ENCODE results near the gene MYH10. TPM values are rescaled to one million over a fixed set of nuclear protein-coding genes. Genes with fewer than 3 reads are reported as not detected.

The MYH10 gene
- total RNA-seq, 1 experiment from 2014 or later = 251 TPM

DNA sequence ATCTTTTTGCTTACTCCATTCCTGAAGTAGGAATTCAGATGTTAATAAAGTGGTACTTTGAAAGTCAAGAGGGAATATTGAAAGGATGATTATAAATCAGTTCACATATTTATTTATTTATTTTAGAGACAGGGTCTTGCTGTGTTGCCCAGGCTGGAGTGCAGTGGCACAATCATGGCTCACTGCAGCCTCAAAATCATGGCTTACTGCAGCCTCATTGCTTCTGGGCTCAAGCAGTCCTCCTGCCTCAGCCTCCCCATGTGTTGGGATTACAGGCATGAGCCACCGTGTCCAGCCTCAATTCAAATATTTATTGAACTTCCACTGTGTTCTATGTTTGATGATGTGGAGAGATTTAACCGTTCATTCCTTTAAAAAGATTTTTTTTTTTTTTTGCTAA is 188.2 kb downstream of the MYH10 start:
- H2AFZ ChIP-seq (ENCODE audit: low read length) = no peak overlapping the region
- no peak overlapping the region for H3K23ac ChIP-seq (ENCODE audit: insufficient read length, low read depth, low read length)
- H3K27me3 ChIP-seq (ENCODE audit: insufficient read depth, low read length) = no peaks in the 10 kb centered on the region
- no peak overlapping the region for H2BK120ac ChIP-seq (ENCODE audit: low read depth, low read length, poor library complexity, severe bottlenecking)
- H3K79me1 ChIP-seq (ENCODE audit: insufficient read depth, low read depth, low read length, poor library complexity, severe bottlenecking) = peaks cover 2% of the 10 kb centered on the region
- H2BK15ac ChIP-seq (ENCODE audit: low read depth, low read length) = no peak overlapping the region
- no peak overlapping the region for H4K8ac ChIP-seq (replicated peaks; ENCODE audit: insufficient read length, low read depth, low read length)
- H3K9ac ChIP-seq (ENCODE audit: extremely low read depth, insufficient read length, low read length) = no peak overlapping the region
- no peak overlapping the region for H3K56ac ChIP-seq (ENCODE audit: insufficient read length, low read depth, low read length)
- no peak overlapping the region for H3K18ac ChIP-seq (ENCODE audit: insufficient read length, low read depth, low read length)
- TF ChIP-seq, protein P1, sequence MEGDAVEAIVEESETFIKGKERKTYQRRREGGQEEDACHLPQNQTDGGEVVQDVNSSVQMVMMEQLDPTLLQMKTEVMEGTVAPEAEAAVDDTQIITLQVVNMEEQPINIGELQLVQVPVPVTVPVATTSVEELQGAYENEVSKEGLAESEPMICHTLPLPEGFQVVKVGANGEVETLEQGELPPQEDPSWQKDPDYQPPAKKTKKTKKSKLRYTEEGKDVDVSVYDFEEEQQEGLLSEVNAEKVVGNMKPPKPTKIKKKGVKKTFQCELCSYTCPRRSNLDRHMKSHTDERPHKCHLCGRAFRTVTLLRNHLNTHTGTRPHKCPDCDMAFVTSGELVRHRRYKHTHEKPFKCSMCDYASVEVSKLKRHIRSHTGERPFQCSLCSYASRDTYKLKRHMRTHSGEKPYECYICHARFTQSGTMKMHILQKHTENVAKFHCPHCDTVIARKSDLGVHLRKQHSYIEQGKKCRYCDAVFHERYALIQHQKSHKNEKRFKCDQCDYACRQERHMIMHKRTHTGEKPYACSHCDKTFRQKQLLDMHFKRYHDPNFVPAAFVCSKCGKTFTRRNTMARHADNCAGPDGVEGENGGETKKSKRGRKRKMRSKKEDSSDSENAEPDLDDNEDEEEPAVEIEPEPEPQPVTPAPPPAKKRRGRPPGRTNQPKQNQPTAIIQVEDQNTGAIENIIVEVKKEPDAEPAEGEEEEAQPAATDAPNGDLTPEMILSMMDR (conservative IDR thresholded peaks at IDR 0.05) = no peak
- no peaks in the 10 kb centered on the region for H3K4me1 ChIP-seq (ENCODE audit: insufficient read depth, low read length)
- no peak overlapping the region for H3K4me2 ChIP-seq (ENCODE audit: insufficient read depth, insufficient read length, low read length)
- H3K36me3 Mint-ChIP-seq (ENCODE audit: insufficient read depth in 1 of 3, low read depth in 3 of 3) = peaks cover 5 to 22% (median 14%) of the 10 kb centered on the region in 3 experiments; a peak in 5 of 7 replicates
- H2AK5ac ChIP-seq (ENCODE audit: insufficient read length, low read length) = no peak overlapping the region
- no peaks in the 10 kb centered on the region for H4K20me1 ChIP-seq (ENCODE audit: control insufficient read depth, insufficient read depth, insufficient read length)
- H2BK20ac ChIP-seq (ENCODE audit: low read depth, low read length, poor library complexity, severe bottlenecking) = no peak overlapping the region
- H3T11ph ChIP-seq (ENCODE audit: low read length) = no peak overlapping the region
- peaks cover 11% of the 10 kb centered on the region; the same call in 1 of the 2 replicates for H3K79me2 ChIP-seq (ENCODE audit: insufficient read depth, low read length)
- no peak overlapping the region for H3K4me3 Mint-ChIP-seq
- no peak overlapping the region for H3K14ac ChIP-seq (ENCODE audit: insufficient read depth, low read length)
- H3K9me3 Mint-ChIP-seq = no peaks in the 10 kb centered on the region
- WGBS (ENCODE audit: extremely low coverage, insufficient read length, low lambda C conversion rate) = no CpG with 5 or more reads among the region's 2 CpGs
- no peaks in the 10 kb centered on the region for H3K9me3 ChIP-seq (ENCODE audit: control insufficient read depth, low read depth, low read length)
- no peak overlapping the region for H2BK12ac ChIP-seq (ENCODE audit: insufficient read length, low read depth, low read length)
- no peak overlapping the region for H3K4ac ChIP-seq (ENCODE audit: low read depth, low read length)
- no peak overlapping the region for H2BK5ac ChIP-seq (ENCODE audit: insufficient read length, low read length)
- no peaks in the 10 kb centered on the region for H3K23me2 ChIP-seq (ENCODE audit: insufficient read length, low read depth, low read length, poor library complexity, severe bottlenecking)
- H4K91ac ChIP-seq (ENCODE audit: insufficient read length, low read depth, low read length) = no peak overlapping the region
- H3K27ac Mint-ChIP-seq = no peak overlapping the region
- peaks cover 6 to 9% of the 10 kb centered on the region in 2 experiments; a peak in 3 of 4 replicates for H3K4me1 Mint-ChIP-seq
- no peak overlapping the region for H4K5ac ChIP-seq (ENCODE audit: insufficient read length, low read depth, low read length)
- H3K27me3 Mint-ChIP-seq (ENCODE audit: low read depth) = no peaks in the 10 kb centered on the region
- DNase-seq = no peak
- no peak overlapping the region for H3K27ac ChIP-seq (ENCODE audit: insufficient read length, low read depth, low read length)
